Stimulated activated CD4-positive, alpha-beta T cell treated with anti-CD3 and anti-CD28 coated beads, Interleukin-12 subunit alpha, Interleukin-12 subunit beta, amount 100 ng/mL, for 24 hours (primary cell): ENCODE data around the gene LUZP2.

ENCODE experiments used
- DNase-seq, 2 experiments: peaks; one replicate each; pipeline ENCODE4 v3.0.0-alpha.2; 2020; ENCODE audit warnings: low read depth in 2 of 2

Gene LUZP2

GRCh38 chr11:24634606-24635160, 137.8 kb downstream of the LUZP2 start:
- no peak for DNase-seq

GRCh38 chr11:24635588-24636290, 138.9 kb downstream of the LUZP2 start:
- no peak for DNase-seq

GRCh38 chr11:24636291-24636629, 139.4 kb downstream of the LUZP2 start:
- DNase-seq, result no peak

- DNase-seq, result no peak
These were observed 140.7 kb downstream of the LUZP2 start for GRCh38 chr11:24637520-24637919.

GRCh38 chr11:24642648-24643047, 145.8 kb downstream of the LUZP2 start:
- no peak for DNase-seq

- DNase-seq, result no peak
These were observed 148.7 kb downstream of the LUZP2 start for GRCh38 chr11:24645563-24645962.

- no peak for DNase-seq
These were observed 155.0 kb downstream of the LUZP2 start for GRCh38 chr11:24651873-24652272.

- no peak for DNase-seq
These were observed 157.0 kb downstream of the LUZP2 start for GRCh38 chr11:24653901-24654300.

GRCh38 chr11:24661331-24661730, 164.5 kb downstream of the LUZP2 start:
- DNase-seq, result no peak

GRCh38 chr11:24664399-24664798, 167.5 kb downstream of the LUZP2 start:
- DNase-seq, result no peak

GRCh38 chr11:24667353-24667968, 170.6 kb downstream of the LUZP2 start:
- no peak for DNase-seq

- no peak for DNase-seq
These were observed 182.0 kb downstream of the LUZP2 start for GRCh38 chr11:24678703-24679348.

GRCh38 chr11:24679821-24680351, 183.0 kb downstream of the LUZP2 start:
- DNase-seq, result no peak

GRCh38 chr11:24683583-24683982, 186.7 kb downstream of the LUZP2 start:
- no peak for DNase-seq

- no peak for DNase-seq
These were observed 189.0 kb downstream of the LUZP2 start for GRCh38 chr11:24685821-24686220.

- DNase-seq, result no peak
These were observed 190.8 kb downstream of the LUZP2 start for GRCh38 chr11:24687531-24688147.

GRCh38 chr11:24688981-24689380, 192.1 kb downstream of the LUZP2 start:
- DNase-seq, result no peak

GRCh38 chr11:24697522-24698111, 200.8 kb downstream of the LUZP2 start:
- no peak for DNase-seq

GRCh38 chr11:24704716-24705115, 207.9 kb downstream of the LUZP2 start:
- no peak for DNase-seq

GRCh38 chr11:24705474-24705873, 208.6 kb downstream of the LUZP2 start:
- DNase-seq, result no peak

- no peak for DNase-seq
These were observed 211.8 kb downstream of the LUZP2 start for GRCh38 chr11:24708616-24709015.
